Fibroblast of pulmonary artery (primary cell): Measurements from ENCODE around the gene HOATZ.
A peak's percentile ranks its signal among the peaks of the same experiment; 100 is the strongest.

Experiments used
- DNase-seq: peaks from one replicate; pipeline ENCODE4 v3.0.0-alpha.2; 2010; ENCODE audit warnings: low read depth
- H3K4me3 ChIP-seq: replicated peaks from 2 replicates; pipeline ENCODE4 v1.5.1; 2011; ENCODE audit warnings: low read depth, mild to moderate bottlenecking, control low read depth, low read length, moderate library complexity
- CTCF ChIP-seq: IDR thresholded peaks from 2 replicates; pipeline ENCODE4 v1.5.1; 2011; ENCODE audit warnings: mild to moderate bottlenecking, control low read depth, low read length, inconsistent platforms; ENCODE audit errors: missing control alignments

HOATZ gene

GRCh38 chr11:111540937-111541253 lies 26.3 kb downstream of the HOATZ start:
- peak overlapping the region; percentile 62 for H3K4me3 ChIP-seq
- DNase-seq: no peak
- no peak for TF ChIP-seq CTCF

DNA sequence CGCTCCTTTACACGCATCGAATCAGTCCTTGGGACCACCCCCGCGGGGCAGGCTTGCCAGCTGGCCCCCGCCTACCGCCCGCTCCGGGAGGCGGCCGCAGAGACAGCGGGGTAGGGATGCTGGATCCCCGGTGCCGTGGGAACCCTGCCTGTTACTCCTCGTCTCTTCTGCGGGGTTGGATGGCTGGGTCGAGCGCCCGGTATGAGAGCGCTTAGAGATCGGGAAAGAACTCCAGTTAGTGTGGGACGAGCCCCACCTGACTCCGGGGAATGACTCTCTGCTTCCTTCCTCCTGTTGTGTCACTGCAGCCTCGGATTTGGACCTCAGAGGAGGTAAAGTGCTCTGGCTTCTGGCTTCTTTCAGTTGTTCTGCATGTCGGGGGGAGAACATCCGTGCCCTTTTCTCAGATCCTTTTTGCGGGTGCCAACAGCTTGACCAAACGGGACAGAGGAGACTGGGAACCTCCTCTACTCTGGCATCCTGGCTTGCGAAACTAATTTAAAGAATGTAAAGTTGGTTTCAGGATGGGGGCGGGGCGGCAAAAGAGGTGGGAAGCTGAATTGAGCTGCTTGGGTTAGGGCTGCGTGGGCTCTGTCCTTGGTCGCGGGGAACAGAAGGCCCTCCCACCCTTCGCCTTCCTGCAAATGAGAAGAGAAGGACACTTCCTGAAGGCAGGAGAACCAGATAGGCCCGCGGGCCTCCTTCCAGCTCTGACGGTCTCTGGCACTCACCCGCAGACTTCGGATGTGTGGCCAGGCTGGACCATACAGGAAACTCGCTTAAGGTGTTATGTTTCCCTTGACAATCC lies 26.9 kb downstream of the HOATZ start:
- TF ChIP-seq CTCF: no peak
- DNase-seq: peak; percentile 84

GRCh38 chr11:111542606-111543275 lies 28.2 kb downstream of the HOATZ start:
- no peak for DNase-seq
- no peak overlapping the region for H3K4me3 ChIP-seq
- no peak for TF ChIP-seq CTCF

More for the DNA sequence above, 26.9 kb downstream of the HOATZ start:
- H3K4me3 ChIP-seq: peak overlapping the region; percentile 62

GRCh38 chr11:111548525-111548924 lies 33.9 kb downstream of the HOATZ start:
- H3K4me3 ChIP-seq: no peak overlapping the region
- DNase-seq: no peak
- no peak for TF ChIP-seq CTCF

DNA sequence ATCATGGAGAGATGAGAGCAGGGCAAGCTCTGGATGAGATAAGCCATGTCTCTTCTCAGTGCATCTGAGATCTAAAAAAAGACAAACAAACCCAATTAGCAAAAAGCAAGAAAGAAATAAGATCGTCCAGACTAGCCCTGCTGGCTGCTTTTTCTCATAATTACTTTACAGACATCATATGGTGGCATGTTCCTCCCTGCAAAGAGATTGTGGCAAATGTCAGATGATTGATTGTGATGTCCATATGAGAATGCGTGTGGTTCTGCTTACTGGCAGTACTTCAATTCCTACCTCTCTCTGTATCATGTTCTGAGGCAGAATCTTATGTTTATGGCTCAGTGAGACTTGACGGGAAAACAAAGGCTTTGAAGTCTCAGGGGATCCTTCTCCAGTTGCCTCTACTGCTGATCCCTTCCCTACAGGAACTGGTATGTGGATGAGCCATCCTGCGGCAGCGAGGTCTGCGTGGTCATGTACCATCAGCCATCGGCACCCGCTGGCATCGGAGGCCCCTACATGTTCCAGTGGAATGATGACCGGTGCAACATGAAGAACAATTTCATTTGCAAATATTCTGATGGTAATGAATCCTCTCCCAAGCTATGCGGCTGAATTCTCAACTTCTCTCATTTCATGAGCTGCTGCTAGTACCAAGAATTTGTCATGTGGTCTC lies 34.8 kb downstream of the HOATZ start:
- no peak for TF ChIP-seq CTCF
- no peak for DNase-seq
- H3K4me3 ChIP-seq: no peak overlapping the region

- DNase-seq: no peak
- TF ChIP-seq CTCF: no peak
- H3K4me3 ChIP-seq: no peak overlapping the region
Measured at GRCh38 chr11:111549869-111550203, 35.3 kb downstream of the HOATZ start.
